Brain microvascular endothelial cell (primary cell): ENCODE data around the gene DCC.

Source experiments
- DNase-seq: peaks from one replicate; pipeline ENCODE4 v3.0.0-alpha.2; 2020
- H3K27ac ChIP-seq: fragments of 250-450 bp; sonication (Bioruptor Pico); 2 replicates; pipeline ENCODE4 v1.5.1; 2020; ENCODE audit warnings: mild to moderate bottlenecking, moderate library complexity
- H3K27me3 ChIP-seq: fragments of 250-450 bp; sonication (Bioruptor Pico); replicated peaks from 2 replicates; pipeline ENCODE4 v1.5.1; 2020; ENCODE audit warnings: mild to moderate bottlenecking
- H3K36me3 ChIP-seq: fragments of 250-450 bp; sonication (Bioruptor Pico); replicated peaks from 2 replicates; pipeline ENCODE4 v1.5.1; 2020; ENCODE audit warnings: mild to moderate bottlenecking
- H3K4me3 ChIP-seq: 2 replicates; pipeline ENCODE4 v1.5.1; 2011; ENCODE audit warnings: low read depth, mild to moderate bottlenecking, control low read depth, low read length, moderate library complexity
- CTCF ChIP-seq: IDR thresholded peaks from 2 replicates; pipeline ENCODE4 v1.5.1; 2011; ENCODE audit warnings: low read depth, mild to moderate bottlenecking, moderate library complexity, low read length, control low read depth, inconsistent platforms; ENCODE audit errors: missing control alignments
- in situ Hi-C: cut with HindIII; loops from 2 replicates; pipeline ENCODE4 v1.10.0; 2017; ENCODE audit warnings: low sequenced_read_pairs, low pct_ligation_motif_present

DCC gene

GRCh38 chr18:53422896-53423295 is 1082.9 kb downstream of the DCC start:
- DNase-seq = no peak
- in situ Hi-C loops = no loop called here
- Histone ChIP-seq H3K36me3 (no peaks in the 10 kb centered on the region), H3K27ac (no peak overlapping the region), H3K4me3 (no peak overlapping the region), H3K27me3 (no peaks in the 10 kb centered on the region)
- TF ChIP-seq CTCF = no peak

GRCh38 chr18:53426666-53427184 is 1086.7 kb downstream of the DCC start:
- H3K27ac ChIP-seq = no peak overlapping the region
- TF ChIP-seq CTCF = no peak
- no peaks in the 10 kb centered on the region for H3K36me3 ChIP-seq
- DNase-seq = no peak
- no peaks in the 10 kb centered on the region for H3K27me3 ChIP-seq
- in situ Hi-C loops = no loop called here
- H3K4me3 ChIP-seq = no peak overlapping the region

- DNase-seq = no peak
- Histone ChIP-seq H3K27me3 (no peaks in the 10 kb centered on the region), H3K36me3 (no peaks in the 10 kb centered on the region), H3K27ac (no peak overlapping the region), H3K4me3 (no peak overlapping the region)
- in situ Hi-C loops = no loop called here
- TF ChIP-seq CTCF = no peak
Observed at GRCh38 chr18:53441761-53442414, 1101.9 kb downstream of the DCC start.

- H3K27me3 ChIP-seq = no peaks in the 10 kb centered on the region
- TF ChIP-seq CTCF = no peak
- H3K27ac ChIP-seq = no peak overlapping the region
- in situ Hi-C loops = no loop called here
- no peak overlapping the region for H3K4me3 ChIP-seq
- no peaks in the 10 kb centered on the region for H3K36me3 ChIP-seq
- no peak for DNase-seq
Observed at GRCh38 chr18:53442415-53442783, 1102.4 kb downstream of the DCC start.

GRCh38 chr18:53443336-53443735 is 1103.3 kb downstream of the DCC start:
- DNase-seq = no peak
- in situ Hi-C loops = no loop called here
- no peak overlapping the region for H3K27ac ChIP-seq
- H3K27me3 ChIP-seq = no peaks in the 10 kb centered on the region
- no peak for TF ChIP-seq CTCF
- H3K36me3 ChIP-seq = no peaks in the 10 kb centered on the region
- no peak overlapping the region for H3K4me3 ChIP-seq

- in situ Hi-C loops = no loop called here
- no peak for TF ChIP-seq CTCF
Observed at GRCh38 chr18:53443831-53444230, 1103.8 kb downstream of the DCC start.

More at GRCh38 chr18:53443831-53444230, 1103.8 kb downstream of the DCC start:
- Histone ChIP-seq H3K27ac (no peak overlapping the region), H3K27me3 (no peaks in the 10 kb centered on the region), H3K4me3 (no peak overlapping the region), H3K36me3 (no peaks in the 10 kb centered on the region)
- DNase-seq = no peak
